Motor neuron (in vitro differentiated cells): ENCODE data around the gene RNASEL. TPM values are rescaled to one million over a fixed set of nuclear protein-coding genes. Genes with fewer than 3 reads are reported as not detected.
"Not testable (repeated sequence)": the region's sequence is repeated elsewhere in the genome, so short reads cannot be mapped to it uniquely, and the experiment has no call there.

Experiments used
- ATAC-seq, 8 experiments: fragments of 200-7000 bp; cut with Tn5 transposase; replicated peaks in 6 of 8; 2 replicates each; pipeline ENCODE4 v1.8.0; 2021; ENCODE audit warnings: mild to moderate bottlenecking in 8 of 8, moderate library complexity in 8 of 8
- H3K27ac ChIP-seq, 2 donors: fragments of 250-450 bp; sonication (Bioruptor Pico); 2 replicates each; pipeline ENCODE4 v1.9.0; 2021; ENCODE audit warnings: antibody characterized with exemption in 2 of 2, mild to moderate bottlenecking in 2 of 2, moderate library complexity in 1 of 2
- H3K4me1 ChIP-seq, 2 donors: fragments of 250-450 bp; sonication (Bioruptor Pico); replicated peaks in 1 of 2; 2 replicates each; pipeline ENCODE4 v1.6.1; 2021; ENCODE audit warnings: antibody characterized with exemption in 2 of 2, mild to moderate bottlenecking in 2 of 2, moderate library complexity in 1 of 2
- H3K4me3 ChIP-seq, 5 donors: fragments of 250-450 bp; sonication (Bioruptor Pico); 2 replicates each; pipeline ENCODE4 v1.9.0; 2021; ENCODE audit warnings: antibody characterized with exemption in 5 of 5, mild to moderate bottlenecking in 5 of 5, moderate library complexity in 4 of 5
- WGBS, 10 experiments: fragments of 450-650 bp; shearing (Covaris generic); methylation state at CpG; one replicate each; pipeline ENCODE4 v1.0.0; 2022; 5-methylcytosine and 5-hydroxymethylcytosine counted together
- in situ Hi-C, 9 experiments: fragments of 400-800 bp; cut with MboI; loops; one replicate each; pipeline ENCODE4 v1.15.0; 2021; ENCODE audit warnings: low sequenced_read_pairs in 9 of 9, low pct_unique_long_range_greater_than_20kb in 2 of 9; ENCODE audit not compliant: unreplicated experiment in 9 of 9
- total RNA-seq, 8 experiments: library from RNA; unstranded; fragments of 300-600 nt; gene quantifications; 2 replicates each; pipeline versions ENCODE4 v1.2.3 to v1.2.4, GENCODE V29; 2022

Gene RNASEL
- total RNA-seq, 8 experiments from 2014 or later: 2.5 to 7.9 (median 4.8) TPM

DNA sequence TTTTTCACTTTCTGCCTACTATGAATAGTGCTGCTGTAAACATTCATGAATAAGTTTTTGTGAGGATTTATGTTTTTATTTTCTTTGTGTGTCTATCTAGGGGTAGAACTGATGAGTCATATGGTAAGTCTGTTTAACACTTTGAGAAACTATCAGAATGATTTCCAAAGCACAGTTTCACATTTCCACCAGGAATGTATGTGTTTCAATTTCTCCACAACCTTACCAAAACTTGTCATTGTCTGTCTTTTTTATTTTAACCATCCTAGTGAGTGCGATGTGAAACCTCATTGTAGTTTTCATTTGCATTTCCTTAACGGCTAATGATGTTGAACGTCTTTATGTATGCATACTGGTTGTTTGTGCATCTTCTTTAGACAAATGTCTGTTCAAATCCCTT, 23.5 kb downstream of the RNASEL start:
- 51 to 85% (median 66%) methylated on average over 3 of the region's 3 CpGs; no CpG with 5 or more reads in 1 of the 10 experiments for WGBS, 10 experiments
- in situ Hi-C loops: no loop called here
- Histone ChIP-seq H3K4me1 (peaks cover 0 to 3% of the 10 kb centered on the region in 2 donors), H3K4me3 (no peak overlapping the region), H3K27ac (no peak overlapping the region)
- no peak for ATAC-seq

DNA sequence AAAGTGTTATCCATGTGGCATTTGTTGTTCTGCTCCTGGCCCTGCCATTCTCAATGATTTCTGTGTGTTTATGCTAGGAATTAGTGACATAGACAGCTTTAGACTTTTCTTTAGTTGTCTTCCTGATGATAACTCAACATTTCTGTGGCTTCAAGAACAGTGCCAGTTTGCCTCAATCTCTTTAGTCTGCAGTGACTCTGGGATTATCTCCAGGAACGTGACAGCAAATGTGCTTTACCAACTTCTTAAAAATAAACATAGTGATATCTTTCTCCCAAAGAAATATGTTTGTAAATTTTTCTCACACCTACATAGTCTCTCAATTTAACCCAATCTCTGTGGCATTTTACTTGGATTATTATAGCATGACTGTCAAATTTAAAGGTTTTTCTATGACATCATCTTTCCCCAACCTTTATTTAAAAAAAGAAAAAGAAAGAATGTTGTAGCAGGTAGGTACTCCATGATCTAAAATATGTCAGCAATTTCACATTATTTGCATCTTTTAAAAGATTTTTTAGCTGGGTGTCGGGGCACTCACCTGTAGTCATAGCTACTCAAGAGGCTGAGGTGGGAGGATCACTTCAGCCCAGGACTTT, 24.6 kb downstream of the RNASEL start:
- Histone ChIP-seq H3K4me1 (peaks cover 0 to 11% of the 10 kb centered on the region in 2 donors), H3K27ac (no peak overlapping the region), H3K4me3 (no peak overlapping the region)
- in situ Hi-C loops: no loop called here
- WGBS, 10 experiments: 0 to 100% (median 79%) methylated on average over 1 to 2 of the region's 2 CpGs
- ATAC-seq: no peak

DNA sequence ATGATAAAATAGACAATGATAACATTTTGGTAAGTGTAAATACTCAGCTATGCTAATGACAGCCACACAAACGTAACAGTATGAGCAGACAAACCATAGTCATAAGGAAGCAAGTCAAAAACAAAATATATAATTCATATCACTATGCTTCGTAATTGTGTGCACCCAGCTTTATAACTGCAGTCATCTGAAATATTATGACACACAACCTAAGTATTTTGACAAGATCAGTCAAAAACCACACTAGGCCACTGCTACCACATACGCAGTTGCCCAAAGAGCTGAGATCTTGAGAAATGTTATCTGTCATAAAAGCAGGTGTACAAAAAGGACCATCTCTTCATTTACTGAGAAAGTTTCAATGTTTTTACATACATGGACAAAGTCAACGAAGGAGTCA, 26.0 kb downstream of the RNASEL start:
- WGBS, 10 experiments: 32 to 88% (median 71%) methylated on average over 3 to 4 of the region's 4 CpGs
- no peak for ATAC-seq

DNA sequence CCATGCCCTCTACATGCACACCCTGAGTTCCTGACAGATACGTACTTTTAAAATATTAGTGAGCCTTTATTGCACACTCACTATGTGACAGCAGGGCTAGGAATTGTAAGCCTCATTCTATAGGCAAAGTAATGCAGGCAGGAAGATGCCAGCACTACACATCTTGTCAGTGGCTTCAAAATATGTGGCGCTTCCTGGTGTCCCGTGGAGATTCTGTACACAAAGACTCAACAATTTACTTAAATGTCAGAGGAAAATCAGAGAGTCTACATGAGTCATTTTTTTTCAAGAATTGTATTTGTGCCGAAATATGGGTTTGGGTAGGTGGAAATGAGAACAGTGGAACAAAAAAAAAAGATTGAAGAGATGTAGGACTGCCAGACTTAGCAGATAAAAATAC, 27.6 kb downstream of the RNASEL start:
- no peak overlapping the region for H3K27ac ChIP-seq
- H3K4me3 ChIP-seq: no peak overlapping the region
- H3K4me1 ChIP-seq: peaks cover 0 to 11% of the 10 kb centered on the region in 2 donors
- ATAC-seq: no peak
- in situ Hi-C loops: no loop called here
- WGBS, 10 experiments: 25 to 100% (median 65%) methylated on average over 1 to 4 of the region's 4 CpGs; no CpG with 5 or more reads in 2 of the 10 experiments

More for the DNA sequence above, 26.0 kb downstream of the RNASEL start:
- Histone ChIP-seq H3K4me1 (peaks cover 0 to 11% of the 10 kb centered on the region in 2 donors), H3K4me3 (no peak overlapping the region), H3K27ac (no peak overlapping the region)
- in situ Hi-C loops: no loop called here

DNA sequence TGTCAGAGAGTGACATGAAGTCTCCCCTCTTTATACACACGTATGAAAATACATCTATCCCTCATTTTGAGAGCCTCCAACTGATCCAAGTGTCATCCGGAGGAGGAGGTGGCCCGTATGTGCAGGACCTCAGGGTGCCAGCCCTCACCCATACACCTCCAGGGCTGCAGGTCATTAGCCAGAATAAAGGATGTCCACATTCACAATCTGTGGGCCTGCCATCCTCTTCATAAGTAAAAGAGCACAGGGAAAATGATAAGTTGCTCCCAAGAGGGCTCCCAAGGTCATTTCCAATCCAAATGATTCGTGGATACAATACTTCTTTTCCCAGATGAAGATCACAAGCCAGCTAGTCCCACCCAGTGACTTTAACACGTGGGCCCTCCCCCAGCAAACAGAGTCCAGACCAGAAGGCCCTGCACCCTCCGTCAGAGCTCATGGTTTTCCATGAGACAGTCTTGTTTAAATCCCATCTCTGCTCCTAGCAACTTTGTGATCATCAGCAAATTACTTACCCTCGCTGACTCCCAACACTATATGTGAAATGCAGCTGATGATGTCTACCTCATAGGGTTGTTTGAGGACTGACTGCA, 28.6 kb downstream of the RNASEL start:
- in situ Hi-C loops: no loop called here
- WGBS, 10 experiments: 0 to 81% (median 53%) methylated on average over 1 to 7 of the region's 7 CpGs; no CpG with 5 or more reads in 2 of the 10 experiments
- ATAC-seq: peak in 3 of 8 experiments; percentile 46 to 72 (median 71)
- no peak overlapping the region for H3K27ac ChIP-seq
- peaks cover 0 to 11% of the 10 kb centered on the region in 2 donors for H3K4me1 ChIP-seq
- no peak overlapping the region for H3K4me3 ChIP-seq

DNA sequence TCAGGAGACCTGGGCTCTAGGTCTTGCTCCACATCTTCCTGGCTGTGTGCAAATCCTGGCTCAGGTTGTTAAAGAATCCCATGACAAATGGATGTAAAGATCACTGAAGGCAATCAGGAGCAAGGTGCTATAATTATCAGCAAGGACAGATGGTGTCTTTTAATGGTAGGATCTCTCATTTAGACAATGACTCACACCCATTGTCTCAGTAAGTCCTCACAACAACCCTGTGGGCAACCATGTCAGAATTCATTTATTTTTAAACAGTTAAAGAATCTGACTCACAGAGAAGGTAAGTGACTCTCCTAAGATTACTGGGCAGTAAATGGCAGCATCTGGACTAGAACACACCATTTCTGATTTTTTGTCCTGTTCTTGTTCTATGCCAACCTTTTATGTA, 32.8 kb downstream of the RNASEL start:
- ATAC-seq: no peak
- Histone ChIP-seq H3K4me3 (no peak overlapping the region), H3K4me1 (peaks cover 0 to 11% of the 10 kb centered on the region in 2 donors), H3K27ac (no peak overlapping the region)
- in situ Hi-C loops: no loop called here

DNA sequence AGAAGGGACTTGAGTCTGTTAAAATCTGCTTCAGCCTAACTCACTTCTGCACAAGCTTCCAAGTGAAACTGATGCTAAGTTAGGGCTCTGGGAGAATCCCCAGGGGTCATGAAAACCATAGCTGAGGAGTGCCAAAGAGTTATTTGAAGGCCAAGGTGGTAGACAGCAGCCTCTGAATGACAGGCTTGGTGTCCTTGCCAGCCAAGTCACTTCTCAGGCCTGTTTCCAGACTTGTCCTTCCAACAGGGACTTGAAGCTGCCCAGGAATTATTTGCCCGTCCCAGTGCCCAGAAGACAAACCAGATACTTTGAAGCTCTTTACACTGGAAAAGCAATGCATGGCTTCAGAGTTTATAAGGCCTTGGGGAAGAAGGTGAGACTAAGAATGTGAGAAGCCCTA, 33.6 kb downstream of the RNASEL start:
- H3K4me1 ChIP-seq: peaks cover 0 to 7% of the 10 kb centered on the region in 2 donors
- no peak overlapping the region for H3K27ac ChIP-seq
- in situ Hi-C loops: no loop called here
- WGBS, 10 experiments: 33 to 100% (median 57%) methylated on average over 1 of the region's 1 CpG; no CpG with 5 or more reads in 4 of the 10 experiments
- no peak overlapping the region for H3K4me3 ChIP-seq
- no peak for ATAC-seq

DNA sequence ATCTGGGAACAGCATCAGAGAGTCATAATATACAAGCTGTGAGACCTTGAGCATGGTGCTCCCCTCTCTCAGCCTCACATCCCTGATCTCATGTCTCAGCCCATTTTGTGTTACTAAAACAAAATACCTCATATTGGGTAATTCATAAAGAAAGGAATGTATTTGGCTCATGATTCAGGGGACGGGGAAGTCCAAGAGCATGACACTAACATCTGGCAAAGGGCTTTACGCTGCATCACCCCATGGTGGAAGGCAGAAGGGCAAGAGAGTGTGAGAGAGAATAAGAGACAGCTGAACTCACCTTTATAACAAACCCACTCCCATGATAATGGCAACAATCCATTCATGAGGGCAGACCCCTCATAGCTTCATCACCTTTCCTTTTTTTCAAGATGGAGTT, 36.5 kb downstream of the RNASEL start:
- ATAC-seq: no peak
- Histone ChIP-seq H3K4me3 (no peak overlapping the region), H3K4me1 (no peaks in the 10 kb centered on the region), H3K27ac (no peak overlapping the region)
- WGBS, 10 experiments: 7 to 100% (median 76%) methylated on average over 1 to 2 of the region's 2 CpGs; no CpG with 5 or more reads in 3 of the 10 experiments
- in situ Hi-C loops: no loop called here

DNA sequence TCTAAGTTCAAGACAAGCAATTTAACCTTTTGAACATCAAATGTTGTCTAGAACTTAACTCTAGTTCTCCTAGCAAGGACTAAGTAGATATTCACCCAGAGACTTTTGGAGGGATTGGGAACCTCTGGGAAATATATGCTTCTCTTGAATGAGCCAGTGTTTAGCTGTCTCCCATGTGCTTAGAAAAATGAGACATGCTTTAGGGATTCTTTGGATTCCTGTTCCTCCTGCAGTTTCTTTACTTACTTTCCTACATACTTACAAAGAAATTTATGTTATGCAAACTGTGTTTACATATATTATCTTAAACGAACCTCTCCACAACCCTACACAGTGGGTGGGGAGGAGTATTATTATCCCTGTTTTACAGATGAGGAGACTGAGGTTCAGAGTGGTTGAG, 39.2 kb downstream of the RNASEL start:
- in situ Hi-C loops: no loop called here
- H3K27ac ChIP-seq: no peak overlapping the region
- H3K4me3 ChIP-seq: no peak overlapping the region
- H3K4me1 ChIP-seq: no peaks in the 10 kb centered on the region
- WGBS, 10 experiments: 0 to 75% (median 36%) methylated on average over 1 of the region's 1 CpG; no CpG with 5 or more reads in 2 of the 10 experiments
- ATAC-seq: no peak

DNA sequence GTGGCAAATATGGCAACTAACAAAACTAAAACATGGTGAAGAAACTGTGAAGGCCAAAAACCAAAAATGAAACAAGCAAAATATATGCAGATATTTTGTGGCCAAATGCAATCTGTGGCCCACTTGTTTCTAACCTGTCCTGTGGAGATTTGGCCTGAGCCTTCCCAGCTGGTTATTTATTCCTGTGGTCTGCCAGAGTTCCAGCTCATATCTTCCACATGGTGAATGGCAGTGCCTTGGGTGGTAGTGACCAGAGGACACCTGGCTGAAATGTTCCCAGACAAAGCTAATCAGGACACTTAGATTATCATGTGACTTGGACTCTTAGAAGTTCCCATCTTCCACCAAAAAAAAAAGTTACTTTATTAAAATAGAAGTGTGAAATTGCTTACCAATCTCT, 39.7 kb downstream of the RNASEL start:
- Histone ChIP-seq H3K4me3 (no peak overlapping the region), H3K4me1 (no peaks in the 10 kb centered on the region), H3K27ac (no peak overlapping the region)
- ATAC-seq: no peak
- in situ Hi-C loops: no loop called here

DNA sequence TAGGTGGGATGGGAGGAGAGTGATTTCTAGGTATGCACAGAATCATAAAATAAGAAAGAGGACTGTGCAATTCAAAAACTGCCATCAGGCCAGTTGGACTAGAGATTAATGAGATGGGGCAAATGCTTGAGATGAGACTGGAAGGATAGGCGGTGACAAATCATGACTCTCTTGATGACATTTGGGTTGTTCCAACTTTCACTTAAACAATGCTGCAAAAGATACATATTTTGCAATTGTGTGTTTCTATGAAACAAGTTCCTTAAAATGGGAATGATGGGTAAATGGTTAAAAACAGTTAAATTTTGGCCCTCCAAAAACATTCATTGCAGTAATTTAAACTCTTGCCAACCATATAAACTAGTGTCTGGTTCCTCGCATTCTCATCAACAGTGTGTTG, 55.2 kb downstream of the RNASEL start:
- WGBS, 10 experiments: 10 to 100% (median 87%) methylated on average over 1 to 2 of the region's 2 CpGs
- Histone ChIP-seq H3K4me1 (no peaks in the 10 kb centered on the region), H3K27ac (no peak overlapping the region), H3K4me3 (no peak overlapping the region)
- in situ Hi-C loops: no loop called here
- ATAC-seq: no peak

DNA sequence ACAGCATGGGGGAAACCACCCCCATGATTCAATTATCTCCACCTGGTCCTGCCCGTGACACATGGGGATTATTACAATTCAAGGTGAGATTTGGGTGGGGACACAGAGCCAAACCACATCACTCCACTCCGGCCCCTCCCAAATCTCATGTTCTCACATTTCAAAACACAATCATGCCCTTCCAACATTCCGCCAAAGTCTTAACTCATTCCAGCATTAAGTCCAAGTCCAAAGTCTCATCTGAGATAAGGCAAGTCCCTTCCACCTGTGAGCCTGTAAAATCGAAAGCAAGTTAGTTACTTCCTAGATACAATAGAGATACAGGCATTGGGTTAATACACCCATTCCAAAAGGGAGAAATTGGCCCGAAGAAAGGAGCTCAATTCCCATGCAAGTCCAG, 60.9 kb downstream of the RNASEL start:
- H3K27ac ChIP-seq, H3K4me1 ChIP-seq, in situ Hi-C loops, H3K4me3 ChIP-seq, ATAC-seq: not testable (repeated sequence)
- 11 to 83% (median 79%) methylated on average over 2 to 5 of the region's 5 CpGs; no CpG with 5 or more reads in 3 of the 10 experiments for WGBS, 10 experiments

DNA sequence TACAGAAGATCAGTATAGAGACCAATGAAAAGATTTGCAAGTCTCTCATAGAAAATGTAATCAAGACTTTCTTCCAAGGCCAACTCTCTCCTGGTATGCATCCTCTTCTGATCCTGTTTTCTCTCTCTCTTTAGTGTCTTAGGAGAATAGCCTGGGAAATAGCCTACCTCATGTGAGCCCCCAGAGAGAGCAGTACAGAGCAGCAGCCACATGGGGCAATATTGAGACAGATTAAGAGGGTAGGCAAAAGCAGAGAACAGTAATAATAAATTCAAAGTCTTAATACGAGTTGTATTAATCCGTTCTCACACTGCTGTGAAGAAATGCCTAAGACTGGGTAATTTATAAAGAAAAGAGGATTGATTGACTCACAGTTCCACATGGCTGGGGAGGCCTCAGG, 61.4 kb downstream of the RNASEL start:
- 0 to 94% (median 80%) methylated on average over 1 to 2 of the region's 2 CpGs; no CpG with 5 or more reads in 1 of the 10 experiments for WGBS, 10 experiments
- in situ Hi-C loops: no loop called here
- Histone ChIP-seq H3K27ac (no peak overlapping the region), H3K4me1 (no peaks in the 10 kb centered on the region), H3K4me3 (no peak overlapping the region)
- ATAC-seq: no peak

DNA sequence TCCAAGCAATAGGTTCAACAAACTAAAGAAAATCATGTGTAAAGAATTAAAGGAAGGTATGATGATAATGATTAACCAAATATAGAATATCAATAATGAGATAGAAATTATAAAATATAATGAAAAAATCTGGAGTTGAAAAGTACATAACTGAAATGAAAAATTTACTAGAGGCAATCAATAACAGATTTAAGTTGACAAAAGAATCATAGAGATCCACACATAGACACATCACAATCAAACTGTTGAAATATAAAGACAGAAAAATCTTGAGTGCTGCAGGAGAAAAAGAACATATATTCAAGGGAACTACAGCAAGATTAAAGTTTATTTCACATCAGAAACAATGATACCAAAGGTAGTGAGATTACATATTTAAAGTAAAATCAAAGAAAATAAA, 63.7 kb downstream of the RNASEL start:
- ATAC-seq: no peak
- no peaks in the 10 kb centered on the region for H3K4me1 ChIP-seq
- H3K27ac ChIP-seq: no peak overlapping the region
- in situ Hi-C loops: no loop called here
- H3K4me3 ChIP-seq: no peak overlapping the region
